Suprapubic skin (tissue), 4 donors: ENCODE measurements around the gene TOPORS. TPM values are rescaled to one million over a fixed set of nuclear protein-coding genes. Genes with fewer than 3 reads are reported as not detected.

Experiments
- DNase-seq, 2 donors: peaks; one replicate each; pipeline ENCODE4 v3.0.0-alpha.2; 2019; ENCODE audit warnings: low spot score in 2 of 2
- H3K27ac ChIP-seq: fragments of 200-600 bp; sonication (generic); one replicate; pipeline ENCODE4 v1.5.1; 2019
- H3K27me3 ChIP-seq: fragments of 200-600 bp; sonication (generic); one replicate; pipeline ENCODE4 v1.5.1; 2019
- H3K36me3 ChIP-seq: fragments of 200-600 bp; sonication (generic); one replicate; pipeline ENCODE4 v1.5.1; 2019
- H3K4me1 ChIP-seq: fragments of 200-600 bp; sonication (generic); one replicate; pipeline ENCODE4 v1.5.1; 2019
- H3K4me3 ChIP-seq: fragments of 200-600 bp; sonication (generic); one replicate; pipeline ENCODE4 v1.5.1; 2019; ENCODE audit warnings: mild to moderate bottlenecking
- H3K9me3 ChIP-seq: fragments of 200-600 bp; sonication (generic); one replicate; pipeline ENCODE4 v1.5.1; 2019
- EP300 ChIP-seq: sonication (generic); formaldehyde crosslinking; IDR thresholded peaks from one replicate; pipeline ENCODE4 v1.6.1; 2017; ENCODE audit warnings: antibody characterized with exemption
- POLR2A ChIP-seq, 2 donors: fragments of 450-650 bp; IDR thresholded peaks; one replicate each; pipeline ENCODE4 v1.6.1; 2017; ENCODE audit warnings: antibody characterized with exemption in 2 of 2, mild to moderate bottlenecking in 2 of 2, moderate library complexity in 2 of 2
- POLR2AphosphoS5 ChIP-seq, 3 donors: sonication (generic); formaldehyde crosslinking; IDR thresholded peaks; one replicate each; pipeline ENCODE4 v1.6.1; 2017; ENCODE audit warnings: antibody characterized with exemption in 3 of 3
- WGBS: methylation state at CpG from one replicate; pipeline ENCODE4 v1.1.5; 2018; 5-methylcytosine and 5-hydroxymethylcytosine counted together
- total RNA-seq, 4 donors: library from RNA; depleted of rRNA; stranded (reverse); fragments of >200 nt; gene quantifications; one replicate each; pipeline ENCODE4 v1.1.0, GENCODE V29; 2016
- TF ChIP-seq, protein P1 (sequence below), 2 donors: fragments of 200-600 bp in 1 of 2; fragments of 450-650 bp in 1 of 2; sonication (generic) in 1 of 2; IDR thresholded peaks; one replicate each; pipeline ENCODE4 v1.5.1; 2016 to 2019; ENCODE audit warnings: antibody characterized with exemption in 2 of 2, mild to moderate bottlenecking in 1 of 2, moderate library complexity in 1 of 2

The TOPORS gene
- total RNA-seq, 4 donors from 2014 or later, result 19.2 to 29.0 (median 23.6) TPM

DNA sequence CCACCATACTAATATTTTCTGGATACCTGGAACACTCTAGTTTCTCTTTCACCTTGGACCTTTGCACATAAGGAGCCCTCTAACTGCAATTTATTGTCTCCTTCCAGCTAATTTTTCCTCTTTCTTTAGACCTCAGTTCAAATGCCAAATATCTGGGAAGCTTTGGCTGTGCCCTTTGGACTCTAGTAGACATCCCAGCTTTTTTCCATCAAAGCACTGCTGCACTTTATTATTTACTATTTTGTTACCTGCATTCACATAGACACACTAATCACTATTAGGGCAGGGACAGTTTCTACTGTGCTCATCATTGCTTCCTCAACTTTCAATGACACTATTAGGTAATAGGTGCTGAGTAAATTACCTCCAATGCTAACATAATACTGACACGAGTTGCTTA lies 28.5 kb downstream of the TOPORS start:
- Histone ChIP-seq H3K27me3 (no peaks in the 10 kb centered on the region), H3K27ac (no peak overlapping the region), H3K36me3 (no peaks in the 10 kb centered on the region), H3K4me3 (no peak overlapping the region), H3K4me1 (peaks cover 27% of the 10 kb centered on the region), H3K9me3 (no peaks in the 10 kb centered on the region)
- 74% methylated on average over 1 of the region's 1 CpG for WGBS
- no peak for DNase-seq
- TF ChIP-seq POLR2A (IDR thresholded peaks at IDR 0.05) (no peak), EP300 (no peak), POLR2AphosphoS5 (IDR thresholded peaks at IDR 0.05) (no peak)
- TF ChIP-seq, protein P1, sequence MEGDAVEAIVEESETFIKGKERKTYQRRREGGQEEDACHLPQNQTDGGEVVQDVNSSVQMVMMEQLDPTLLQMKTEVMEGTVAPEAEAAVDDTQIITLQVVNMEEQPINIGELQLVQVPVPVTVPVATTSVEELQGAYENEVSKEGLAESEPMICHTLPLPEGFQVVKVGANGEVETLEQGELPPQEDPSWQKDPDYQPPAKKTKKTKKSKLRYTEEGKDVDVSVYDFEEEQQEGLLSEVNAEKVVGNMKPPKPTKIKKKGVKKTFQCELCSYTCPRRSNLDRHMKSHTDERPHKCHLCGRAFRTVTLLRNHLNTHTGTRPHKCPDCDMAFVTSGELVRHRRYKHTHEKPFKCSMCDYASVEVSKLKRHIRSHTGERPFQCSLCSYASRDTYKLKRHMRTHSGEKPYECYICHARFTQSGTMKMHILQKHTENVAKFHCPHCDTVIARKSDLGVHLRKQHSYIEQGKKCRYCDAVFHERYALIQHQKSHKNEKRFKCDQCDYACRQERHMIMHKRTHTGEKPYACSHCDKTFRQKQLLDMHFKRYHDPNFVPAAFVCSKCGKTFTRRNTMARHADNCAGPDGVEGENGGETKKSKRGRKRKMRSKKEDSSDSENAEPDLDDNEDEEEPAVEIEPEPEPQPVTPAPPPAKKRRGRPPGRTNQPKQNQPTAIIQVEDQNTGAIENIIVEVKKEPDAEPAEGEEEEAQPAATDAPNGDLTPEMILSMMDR (IDR thresholded peaks at IDR 0.05), result no peak

DNA sequence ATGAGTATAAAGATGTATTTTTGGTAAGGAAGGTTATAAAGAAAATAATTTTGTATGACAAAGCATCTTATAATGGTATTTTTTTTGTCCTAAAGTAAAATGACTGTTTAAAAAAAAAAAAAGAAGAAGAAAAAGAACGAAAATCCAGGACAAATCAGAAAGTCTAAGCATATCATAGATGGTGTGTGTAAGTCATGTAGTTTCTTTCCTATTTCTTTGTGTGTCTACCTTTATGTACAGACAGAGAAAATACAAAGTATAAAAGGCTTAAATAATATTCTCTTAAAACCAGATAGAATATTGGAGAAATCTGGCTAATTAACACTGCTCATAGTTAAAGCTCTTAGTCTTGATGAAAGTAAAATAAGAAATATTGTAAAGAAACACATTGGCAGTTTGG lies 34.1 kb downstream of the TOPORS start:
- Histone ChIP-seq H3K36me3 (no peaks in the 10 kb centered on the region), H3K27ac (no peak overlapping the region), H3K4me3 (no peak overlapping the region), H3K9me3 (no peaks in the 10 kb centered on the region), H3K27me3 (no peaks in the 10 kb centered on the region), H3K4me1 (no peaks in the 10 kb centered on the region)
- WGBS, result 93% methylated on average over 1 of the region's 1 CpG
- TF ChIP-seq POLR2A (IDR thresholded peaks at IDR 0.05), result no peak
- TF ChIP-seq EP300, result no peak
- no peak for TF ChIP-seq POLR2AphosphoS5 (IDR thresholded peaks at IDR 0.05)
- TF ChIP-seq, protein P1 (IDR thresholded peaks at IDR 0.05), result no peak
- DNase-seq, result no peak

DNA sequence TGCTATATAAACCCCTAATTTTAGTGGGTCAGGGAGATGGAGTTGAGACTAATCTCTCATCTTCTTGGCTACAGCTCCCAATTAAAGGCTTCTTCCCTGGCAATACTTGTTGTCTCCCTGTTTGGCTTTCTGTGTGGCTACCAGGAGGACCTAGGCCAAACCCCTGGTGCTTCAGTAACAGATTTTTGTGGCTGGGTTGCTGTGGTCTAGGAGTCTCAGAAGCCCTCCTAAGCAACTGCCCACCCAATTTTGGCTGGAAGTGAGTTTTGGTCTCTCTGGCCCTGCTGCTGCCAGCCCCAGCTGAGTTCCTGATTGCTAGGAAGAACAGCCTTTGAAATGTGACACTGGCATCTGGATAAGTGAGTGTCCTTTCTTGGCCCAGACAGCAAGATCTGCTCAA lies 36.1 kb downstream of the TOPORS start:
- H3K9me3 ChIP-seq, result no peaks in the 10 kb centered on the region
- no peaks in the 10 kb centered on the region for H3K4me1 ChIP-seq
- H3K4me3 ChIP-seq, result no peak overlapping the region
- H3K36me3 ChIP-seq, result no peaks in the 10 kb centered on the region
- H3K27ac ChIP-seq, result no peak overlapping the region
- no peaks in the 10 kb centered on the region for H3K27me3 ChIP-seq
- no peak for DNase-seq
- no peak for TF ChIP-seq EP300
- TF ChIP-seq, protein P1 (IDR thresholded peaks at IDR 0.05), result no peak

DNA sequence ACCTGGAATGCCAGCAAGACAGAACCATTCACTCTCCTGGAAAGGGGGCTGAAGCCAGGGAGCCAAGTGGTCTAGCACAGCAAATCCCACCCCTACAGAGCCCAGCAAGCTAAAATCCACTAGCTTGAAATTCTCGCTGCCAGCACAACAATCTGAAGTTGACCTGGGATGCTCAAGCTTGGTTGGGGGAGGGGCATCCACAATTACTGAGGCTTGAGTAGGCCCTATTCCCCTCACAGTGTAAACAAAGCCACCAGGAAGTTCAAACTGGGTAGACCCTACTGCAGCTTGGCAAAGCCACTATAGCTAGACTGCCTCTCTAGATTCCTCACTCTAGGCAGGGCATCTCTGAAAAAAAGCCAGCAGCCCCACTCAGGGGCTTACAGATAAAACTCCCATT lies 43.7 kb downstream of the TOPORS start:
- Histone ChIP-seq H3K27ac (no peak overlapping the region), H3K4me1 (no peaks in the 10 kb centered on the region), H3K4me3 (no peak overlapping the region), H3K36me3 (no peaks in the 10 kb centered on the region), H3K27me3 (no peaks in the 10 kb centered on the region), H3K9me3 (no peaks in the 10 kb centered on the region)
- WGBS, result no CpG with 5 or more reads among the region's 1 CpG
- DNase-seq, result no peak
- TF ChIP-seq EP300 (no peak), POLR2A (IDR thresholded peaks at IDR 0.05) (no peak), POLR2AphosphoS5 (IDR thresholded peaks at IDR 0.05) (no peak)
- TF ChIP-seq, protein P1 (IDR thresholded peaks at IDR 0.05), result no peak

DNA sequence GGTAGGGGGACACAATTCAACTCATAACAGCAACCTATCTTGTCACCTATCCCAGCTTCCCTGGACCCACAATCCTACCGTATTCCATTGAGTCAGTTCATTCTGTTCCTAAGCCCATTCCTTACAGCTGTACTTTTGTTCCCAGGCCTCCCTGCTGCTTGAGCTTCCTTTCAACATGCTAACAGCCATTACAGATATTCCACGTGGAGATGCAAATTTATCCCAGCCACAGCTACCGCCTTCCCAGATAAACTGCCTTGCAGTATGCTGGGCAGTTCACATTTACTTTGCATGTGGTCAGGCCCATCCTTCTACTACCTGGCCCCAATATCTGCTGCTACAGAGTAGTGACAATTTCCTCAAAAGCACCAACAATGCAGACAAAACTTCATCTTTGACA lies 49.4 kb downstream of the TOPORS start:
- no peak overlapping the region for H3K4me3 ChIP-seq
- peaks cover 16% of the 10 kb centered on the region for H3K36me3 ChIP-seq
- no peak for TF ChIP-seq POLR2A (IDR thresholded peaks at IDR 0.05)
- no peak overlapping the region for H3K27ac ChIP-seq
- DNase-seq, result no peak
- no peaks in the 10 kb centered on the region for H3K4me1 ChIP-seq
- no peaks in the 10 kb centered on the region for H3K9me3 ChIP-seq
- 81% methylated on average over 3 of the region's 3 CpGs for WGBS
- H3K27me3 ChIP-seq, result no peaks in the 10 kb centered on the region

DNA sequence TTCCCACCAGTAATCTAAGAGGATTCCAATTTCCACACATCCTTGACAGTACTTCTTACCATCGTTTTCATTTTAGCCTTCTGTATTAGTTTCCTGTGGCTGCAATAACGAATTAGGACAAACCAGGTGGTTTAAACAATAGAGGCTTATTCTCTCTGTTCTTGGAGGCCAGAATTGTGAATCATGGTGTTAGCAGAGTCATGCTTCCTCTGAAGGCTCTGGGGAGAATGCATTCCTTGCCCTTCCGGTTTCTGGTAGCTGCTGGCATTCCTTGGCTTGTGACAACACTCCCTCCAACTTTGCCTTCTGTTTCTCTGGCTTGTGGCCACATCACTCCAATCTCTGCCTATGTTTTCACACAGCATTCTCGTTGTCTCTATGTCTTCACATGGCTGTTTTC lies 49.9 kb downstream of the TOPORS start:
- Histone ChIP-seq H3K27ac (no peak overlapping the region), H3K27me3 (no peaks in the 10 kb centered on the region), H3K36me3 (peaks cover 19% of the 10 kb centered on the region), H3K9me3 (no peaks in the 10 kb centered on the region), H3K4me3 (no peak overlapping the region), H3K4me1 (no peaks in the 10 kb centered on the region)
- DNase-seq, result no peak
- 78% methylated on average over 4 of the region's 4 CpGs for WGBS
- no peak for TF ChIP-seq POLR2AphosphoS5 (IDR thresholded peaks at IDR 0.05)
